Thymus (tissue), 11 donors: ENCODE results near the gene SCN9A. TPM values are rescaled to one million over a fixed set of nuclear protein-coding genes. Genes with fewer than 3 reads are reported as not detected.
A peak's percentile ranks its signal among the peaks of the same experiment; 100 is the strongest.
"Not testable (repeated sequence)": the region's sequence is repeated elsewhere in the genome, so short reads cannot be mapped to it uniquely, and the experiment has no call there.

ENCODE experiments used
- DNase-seq, 9 donors: peaks; one replicate each; pipeline ENCODE4 v3.0.0-alpha.2; 2013; ENCODE audit warnings: low spot score in 9 of 9, low read depth in 6 of 9, missing footprints in 1 of 9
- H3K27ac ChIP-seq, 2 donors: one replicate each; pipeline ENCODE4 v1.5.1; 2013; ENCODE audit warnings: control low read depth in 1 of 2, low read depth in 1 of 2, low read length in 1 of 2, mild to moderate bottlenecking in 1 of 2, moderate library complexity in 1 of 2
- H3K27me3 ChIP-seq, 2 donors: one replicate each; pipeline ENCODE4 v1.5.1; 2013; ENCODE audit warnings: low read length in 1 of 2; ENCODE audit not compliant: control insufficient read depth in 2 of 2, insufficient read depth in 1 of 2
- H3K36me3 ChIP-seq, 2 donors: one replicate each; pipeline ENCODE4 v1.5.1; 2013; ENCODE audit warnings: low read length in 1 of 2, mild to moderate bottlenecking in 1 of 2, moderate library complexity in 1 of 2; ENCODE audit not compliant: control insufficient read depth in 2 of 2, insufficient read depth in 2 of 2
- H3K4me1 ChIP-seq, 2 donors: one replicate each; pipeline ENCODE4 v1.5.1; 2013; ENCODE audit warnings: low read length in 2 of 2; ENCODE audit not compliant: control insufficient read depth in 2 of 2, insufficient read depth in 2 of 2
- H3K4me3 ChIP-seq, 2 donors: one replicate each; pipeline ENCODE4 v1.5.1; 2013; ENCODE audit warnings: low read length in 2 of 2, control low read depth in 1 of 2, mild to moderate bottlenecking in 1 of 2
- H3K9me3 ChIP-seq, 2 donors: one replicate each; pipeline ENCODE4 v1.5.1; 2013; ENCODE audit warnings: low read length in 1 of 2, mild to moderate bottlenecking in 1 of 2; ENCODE audit not compliant: control insufficient read depth in 2 of 2, insufficient read depth in 1 of 2
- WGBS: extraction: QIAGEN DNeasy Blood & Tissue Kit; methylation state at CpG from one replicate; pipeline ENCODE4 v1.1.7; 2013; 5-methylcytosine and 5-hydroxymethylcytosine counted together
- polyA plus RNA-seq: library from polyadenylated mRNA; stranded (reverse); fragments of 200-250 nt; gene quantifications from one replicate; pipeline ENCODE4 v1.2.3, GENCODE V29; 2013
- total RNA-seq: library from RNA; stranded (reverse); fragments of 120-200 nt; gene quantifications from one replicate; pipeline ENCODE4 v1.2.4, GENCODE V29; 2013
- donor health status: healthy.

Gene SCN9A
- total and polyA plus RNA-seq, 2 donors = 1.2 to 5.6 TPM

GRCh38 chr2:166365803-166366420, 9.8 kb downstream of the SCN9A start:
- 95% methylated on average over 6 of the region's 6 CpGs for WGBS

GRCh38 chr2:166365239-166365638, 10.5 kb downstream of the SCN9A start:
- Histone ChIP-seq H3K4me1 (peaks cover 0 to 2% of the 10 kb centered on the region in 2 donors), H3K4me3 (no peak overlapping the region), H3K36me3 (no peaks in the 10 kb centered on the region), H3K27me3 (no peaks in the 10 kb centered on the region), H3K27ac (no peak overlapping the region), H3K9me3 (no peaks in the 10 kb centered on the region)
- WGBS = 98% methylated on average over 3 of the region's 3 CpGs
- DNase-seq = no peak

More at GRCh38 chr2:166365803-166366420, 9.8 kb downstream of the SCN9A start:
- Histone ChIP-seq H3K27ac (no peak overlapping the region), H3K4me1 (peaks cover 0 to 2% of the 10 kb centered on the region in 2 donors), H3K27me3 (no peaks in the 10 kb centered on the region), H3K36me3 (no peaks in the 10 kb centered on the region), H3K9me3 (no peaks in the 10 kb centered on the region), H3K4me3 (no peak overlapping the region)
- DNase-seq = no peak

- Histone ChIP-seq H3K9me3 (no peaks in the 10 kb centered on the region), H3K4me3 (no peak overlapping the region), H3K4me1 (peaks cover 0 to 2% of the 10 kb centered on the region in 2 donors), H3K36me3 (no peaks in the 10 kb centered on the region), H3K27ac (no peak overlapping the region), H3K27me3 (no peaks in the 10 kb centered on the region)
- 98% methylated on average over 9 of the region's 9 CpGs for WGBS
- DNase-seq = no peak
Observed at GRCh38 chr2:166364476-166365161, 11.1 kb downstream of the SCN9A start.

- WGBS = 73% methylated on average over 3 of the region's 3 CpGs
- Histone ChIP-seq H3K36me3 (no peaks in the 10 kb centered on the region), H3K27ac (no peak overlapping the region), H3K4me3 (no peak overlapping the region), H3K9me3 (no peaks in the 10 kb centered on the region), H3K4me1 (no peaks in the 10 kb centered on the region), H3K27me3 (no peaks in the 10 kb centered on the region)
- peak; percentile 8 to 72 (median 32) for DNase-seq
Observed at GRCh38 chr2:166361351-166362153, 14.2 kb downstream of the SCN9A start.

- Histone ChIP-seq H3K27ac (no peak overlapping the region), H3K4me3 (no peak overlapping the region), H3K36me3 (no peaks in the 10 kb centered on the region), H3K9me3 (no peaks in the 10 kb centered on the region), H3K27me3 (no peaks in the 10 kb centered on the region), H3K4me1 (no peaks in the 10 kb centered on the region)
- WGBS = 89% methylated on average over 2 of the region's 2 CpGs
- no peak for DNase-seq
Observed at GRCh38 chr2:166360906-166361305, 14.8 kb downstream of the SCN9A start.

GRCh38 chr2:166360426-166360825, 15.3 kb downstream of the SCN9A start:
- no peaks in the 10 kb centered on the region for H3K27me3 ChIP-seq
- H3K4me3 ChIP-seq = no peak overlapping the region
- no peaks in the 10 kb centered on the region for H3K4me1 ChIP-seq
- DNase-seq = no peak
- H3K9me3 ChIP-seq = no peaks in the 10 kb centered on the region
- H3K36me3 ChIP-seq = no peaks in the 10 kb centered on the region
- no peak overlapping the region for H3K27ac ChIP-seq

GRCh38 chr2:166357950-166358321, 17.8 kb downstream of the SCN9A start:
- H3K27me3 ChIP-seq, DNase-seq, H3K27ac ChIP-seq, H3K36me3 ChIP-seq, H3K4me1 ChIP-seq, H3K4me3 ChIP-seq, H3K9me3 ChIP-seq: not testable (repeated sequence)
- WGBS = 99% methylated on average over 4 of the region's 4 CpGs

- no peaks in the 10 kb centered on the region for H3K9me3 ChIP-seq
- WGBS = 97% methylated on average over 7 of the region's 7 CpGs
Observed at GRCh38 chr2:166357068-166357949, 18.4 kb downstream of the SCN9A start.

More at GRCh38 chr2:166357068-166357949, 18.4 kb downstream of the SCN9A start:
- no peak for DNase-seq
- Histone ChIP-seq H3K27me3 (no peaks in the 10 kb centered on the region), H3K4me1 (no peaks in the 10 kb centered on the region), H3K36me3 (no peaks in the 10 kb centered on the region), H3K4me3 (no peak overlapping the region), H3K27ac (no peak overlapping the region)
